NCI-H2029 (cell line): Measurements from ENCODE around the gene VCL.
A peak's percentile ranks its signal among the peaks of the same experiment; 100 is the strongest.
"Not testable (repeated sequence)": the region's sequence is repeated elsewhere in the genome, so short reads cannot be mapped to it uniquely, and the experiment has no call there.

Source experiments
- DNase-seq: peaks from one replicate; lab custom pipeline; 2025; lab: John Stamatoyannopoulos, UW

Gene VCL

GRCh38 chr10:73997787-73998622 lies at the start of gene VCL:
VCL (plus strand) TSS chr10:73998116; CDS start chr10:73998208, 92 bp downstream.
- DNase-seq: peak; percentile 88

DNA sequence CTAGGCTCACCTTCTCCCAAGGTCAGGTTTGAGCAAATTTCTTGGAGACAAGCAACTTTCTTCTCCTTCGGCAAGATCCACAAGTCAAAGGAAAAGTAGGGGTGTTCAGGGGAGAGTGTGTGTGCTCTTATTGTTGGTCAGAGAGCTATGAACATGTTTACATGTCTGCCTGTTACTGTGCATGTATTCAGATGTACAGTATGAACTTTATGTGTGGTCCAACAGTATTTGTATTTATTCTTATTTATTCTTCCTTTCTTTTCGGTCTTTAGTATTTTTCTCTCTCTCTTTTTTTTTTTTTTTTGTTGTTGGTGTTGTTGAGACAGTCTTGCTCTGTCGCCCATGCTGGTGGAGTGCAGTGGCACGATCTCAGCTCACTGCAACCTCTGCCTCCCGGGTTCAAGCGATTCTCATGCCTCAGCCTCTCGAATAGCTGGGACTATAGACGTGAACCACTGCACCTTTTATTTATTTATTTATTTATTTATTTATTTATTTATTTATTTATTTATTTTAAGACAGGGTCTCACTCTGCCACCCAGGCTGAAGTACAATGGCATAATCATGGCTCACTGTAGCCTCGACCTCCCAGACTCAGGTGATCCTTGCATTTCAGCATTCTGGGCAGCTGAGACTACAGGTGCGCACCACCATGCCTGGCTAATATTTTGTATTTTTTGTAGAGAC lies 48.8 kb upstream of the VCL start:
- DNase-seq: no peak

- DNase-seq: no peak
These were observed 47.6 kb upstream of the VCL start for GRCh38 chr10:73950155-73950948.

GRCh38 chr10:73953665-73954064 lies 44.3 kb upstream of the VCL start:
- no peak for DNase-seq

GRCh38 chr10:73954737-73955136 lies 43.2 kb upstream of the VCL start:
- no peak for DNase-seq

DNA sequence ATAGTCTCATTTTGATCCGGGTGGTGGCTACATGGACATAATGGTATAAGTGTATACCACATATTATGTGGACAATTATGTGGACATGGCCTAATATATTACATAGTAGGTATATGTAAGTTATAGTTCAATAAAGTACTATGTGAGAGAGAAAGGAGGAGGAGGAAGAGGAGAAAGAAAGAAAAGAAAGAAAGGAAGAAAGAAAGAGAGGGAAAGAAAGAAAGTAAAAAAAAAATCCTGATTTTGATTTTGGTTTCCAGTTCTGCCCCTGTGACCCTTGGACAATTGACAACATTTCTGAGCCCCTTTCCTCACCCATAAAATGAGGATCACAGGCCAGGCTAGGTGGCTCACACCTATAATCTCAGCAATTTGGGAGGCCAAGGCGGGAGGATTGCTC lies 42.2 kb upstream of the VCL start:
- DNase-seq: no peak

- no peak for DNase-seq
These were observed 41.2 kb upstream of the VCL start for GRCh38 chr10:73956476-73957359.

DNA sequence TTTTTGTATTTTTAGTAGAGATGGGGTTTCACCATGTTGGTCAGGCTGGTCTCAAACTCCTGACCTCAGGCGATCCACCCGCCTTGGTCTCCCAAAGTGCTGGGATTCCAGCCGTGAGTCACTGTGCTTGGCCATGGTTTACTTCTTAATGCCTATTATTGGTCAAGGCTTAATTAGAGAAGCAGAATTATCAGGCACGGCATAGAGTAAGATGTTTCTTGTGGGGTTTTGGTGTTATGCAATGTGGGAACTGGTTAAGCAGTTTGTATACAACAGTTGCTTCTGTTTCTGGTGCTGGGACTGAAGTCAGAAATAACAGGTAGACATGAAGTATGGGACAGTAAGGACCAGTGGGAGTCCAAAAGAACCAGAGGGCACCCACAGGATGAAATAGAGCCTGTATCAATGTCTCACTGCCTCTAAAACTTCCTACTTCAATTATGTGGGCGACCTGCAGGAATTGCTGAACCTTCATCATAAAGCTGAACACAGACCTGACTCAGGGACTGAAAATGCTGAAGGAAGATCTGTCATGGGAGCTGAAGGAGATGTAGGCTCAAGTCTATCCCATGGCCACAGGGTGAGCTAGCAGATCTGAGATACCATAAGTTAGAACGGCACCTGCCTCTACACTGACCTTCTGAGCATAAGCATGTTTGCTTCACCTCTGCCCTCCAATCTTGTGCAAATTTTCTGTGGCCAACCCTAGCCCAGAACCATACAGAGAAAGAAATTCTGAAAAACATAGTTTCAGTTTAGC lies 38.3 kb upstream of the VCL start:
- DNase-seq: no peak

DNA sequence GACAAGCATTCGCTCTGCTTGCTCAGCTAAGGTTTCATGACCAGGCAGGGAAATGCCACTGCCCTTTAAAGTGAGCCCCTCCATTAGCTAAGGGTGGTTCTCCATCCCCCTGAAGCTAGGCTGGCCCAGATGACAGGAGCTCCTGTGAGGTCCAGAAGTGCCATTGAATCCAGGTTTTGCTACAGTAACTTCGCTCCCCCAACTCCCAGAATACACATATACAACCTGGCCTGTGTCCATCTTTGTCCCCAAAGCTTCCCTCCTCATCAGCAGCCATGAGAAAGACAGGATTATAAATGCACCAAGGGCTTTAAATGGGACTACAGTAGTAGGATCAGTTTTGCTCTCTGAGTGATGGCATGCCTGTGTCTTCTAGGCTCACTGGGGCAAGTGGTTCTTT lies 35.5 kb upstream of the VCL start:
- DNase-seq: no peak

GRCh38 chr10:73963533-73963932 lies 34.4 kb upstream of the VCL start:
- DNase-seq: not testable (repeated sequence)

- no peak for DNase-seq
These were observed 33.2 kb upstream of the VCL start for GRCh38 chr10:73964743-73965142.

GRCh38 chr10:73965267-73965889 lies 32.5 kb upstream of the VCL start:
- not testable (repeated sequence) for DNase-seq

- DNase-seq: no peak
These were observed 31.8 kb upstream of the VCL start for GRCh38 chr10:73965890-73966768.

DNA sequence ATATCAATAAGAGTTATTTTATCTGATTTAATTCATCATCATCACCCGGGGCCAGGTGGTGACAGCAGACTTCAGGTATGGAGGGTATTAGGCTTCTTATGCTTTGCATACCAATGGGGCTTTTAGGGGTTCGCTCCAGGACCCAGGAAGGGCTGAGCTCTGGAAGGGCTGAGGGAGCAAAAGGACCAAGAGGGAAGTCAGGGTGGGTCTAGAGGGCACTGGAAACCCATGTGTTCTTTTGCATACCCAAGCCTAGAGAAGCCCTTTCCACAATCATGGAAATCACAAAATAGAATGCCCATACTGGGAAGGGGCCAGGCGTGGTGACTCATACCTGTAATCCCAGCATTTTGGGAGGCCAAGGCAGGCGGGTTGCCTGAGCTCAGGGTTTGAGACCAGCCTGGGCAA lies 30.9 kb upstream of the VCL start:
- DNase-seq: no peak

- DNase-seq: no peak
These were observed 30.4 kb upstream of the VCL start for GRCh38 chr10:73967544-73967943.

DNA sequence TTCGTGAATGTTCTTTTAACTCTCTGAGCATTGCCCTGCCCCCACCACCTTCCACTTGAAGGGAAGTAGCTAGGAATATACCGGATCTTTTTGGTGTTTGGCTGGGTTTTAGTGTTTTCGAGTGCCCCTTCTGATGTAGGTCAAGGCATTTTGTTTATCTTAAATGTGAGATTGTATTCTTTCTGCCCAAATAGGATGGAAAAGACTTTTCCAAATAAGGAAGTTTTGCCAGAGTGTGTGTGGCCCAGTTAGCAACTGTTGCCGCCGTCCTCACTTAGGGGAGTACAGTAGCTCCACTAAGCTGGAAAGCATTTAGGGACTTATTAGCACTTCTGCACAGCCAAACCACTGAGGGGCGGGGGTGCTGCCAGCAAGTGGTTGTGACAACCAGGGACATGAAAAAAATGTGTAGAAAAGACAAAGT lies 29.8 kb upstream of the VCL start:
- no peak for DNase-seq

DNA sequence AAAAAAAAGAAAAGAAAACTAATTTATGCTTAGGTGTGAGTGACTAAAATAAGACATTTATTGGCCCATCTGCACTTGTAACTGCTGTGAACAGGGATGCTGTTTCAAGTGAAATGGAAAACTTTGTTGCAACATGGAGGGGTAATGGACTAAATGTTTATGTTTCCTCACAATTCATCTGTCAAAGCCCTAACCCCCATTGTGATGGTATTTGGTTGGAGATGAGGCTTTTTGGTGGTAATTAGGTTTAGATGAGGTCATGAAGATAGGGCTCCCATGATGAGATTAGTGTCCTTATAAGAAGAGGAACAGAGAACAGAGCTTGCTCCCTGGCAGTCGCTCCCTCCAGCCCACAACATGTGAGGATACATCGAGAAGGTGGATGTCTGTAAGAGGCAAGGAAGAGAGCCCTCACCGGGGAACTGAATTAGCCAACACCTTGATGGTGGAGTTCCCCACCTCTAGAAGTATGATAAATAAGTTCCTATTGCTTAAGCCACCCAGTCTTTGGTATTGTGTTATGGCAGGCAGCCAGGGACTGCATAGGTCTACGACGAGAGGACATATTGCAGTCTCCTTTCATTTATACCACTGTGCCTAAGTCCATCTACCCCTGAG lies 28.6 kb upstream of the VCL start:
- no peak for DNase-seq

- no peak for DNase-seq
These were observed 27.1 kb upstream of the VCL start for GRCh38 chr10:73970845-73971244.
